Fibroblast of lung (primary cell): ENCODE measurements around the gene DNAJC9. TPM values are rescaled to one million over a fixed set of nuclear protein-coding genes. Genes with fewer than 3 reads are reported as not detected.

Experiments
- DNase-seq, 2 donors: peaks; one replicate each; pipeline versions ENCODE4 v3.0.0 to v3.0.0-alpha.2; 2010; ENCODE audit warnings: low read depth in 2 of 2
- H2AFZ ChIP-seq: 2 replicates; pipeline ENCODE4 v1.5.1; 2012; ENCODE audit warnings: low read length, control low read depth, inconsistent platforms
- H3K27ac ChIP-seq: 2 replicates; pipeline ENCODE4 v1.5.1; 2011; ENCODE audit warnings: low read length, control low read depth; ENCODE audit not compliant: insufficient read depth
- H3K27me3 ChIP-seq: 2 replicates; pipeline ENCODE4 v1.5.1; 2011; ENCODE audit warnings: mild to moderate bottlenecking, low read length; ENCODE audit not compliant: control insufficient read depth, insufficient read depth
- H3K36me3 ChIP-seq: 2 replicates; pipeline ENCODE4 v1.5.1; 2011; ENCODE audit warnings: low read length; ENCODE audit not compliant: control insufficient read depth, insufficient read depth
- H3K4me1 ChIP-seq: 2 replicates; pipeline ENCODE4 v1.5.1; 2011; ENCODE audit warnings: low read length; ENCODE audit not compliant: control insufficient read depth, insufficient read depth; ENCODE audit errors: extremely low read depth
- H3K4me2 ChIP-seq: 2 replicates; pipeline ENCODE4 v1.5.1; 2011; ENCODE audit warnings: low read length, control low read depth; ENCODE audit not compliant: insufficient read depth; ENCODE audit errors: extremely low read depth
- H3K4me3 ChIP-seq, 4 experiments: fragments of 200-600 bp in 1 of 4; sonication (generic) in 1 of 4; replicated peaks in 1 of 4; 2 replicates each; pipeline ENCODE4 v1.5.1; 2011 to 2016; ENCODE audit warnings: low read length in 4 of 4, low read depth in 3 of 4, mild to moderate bottlenecking in 3 of 4, control low read depth in 2 of 4, inconsistent platforms in 1 of 4, mixed read lengths in 1 of 4; ENCODE audit not compliant: insufficient read depth in 1 of 4; ENCODE audit errors: control extremely low read depth in 1 of 4
- H3K79me2 ChIP-seq: 2 replicates; pipeline ENCODE4 v1.5.1; 2012; ENCODE audit warnings: mild to moderate bottlenecking, low read length, inconsistent platforms; ENCODE audit not compliant: control insufficient read depth, insufficient read depth
- H3K9ac ChIP-seq: 2 replicates; pipeline ENCODE4 v1.5.1; 2011; ENCODE audit warnings: mild to moderate bottlenecking, low read length, control low read depth; ENCODE audit not compliant: insufficient read depth
- H3K9me3 ChIP-seq: 2 replicates; pipeline ENCODE4 v1.5.1; 2012; ENCODE audit warnings: low read depth, low read length; ENCODE audit not compliant: control insufficient read depth, insufficient read depth
- H4K20me1 ChIP-seq: 2 replicates; pipeline ENCODE4 v1.5.1; 2011; ENCODE audit warnings: low read length; ENCODE audit not compliant: control insufficient read depth, insufficient read depth; ENCODE audit errors: extremely low read depth
- CTCF ChIP-seq, 2 donors: IDR thresholded peaks in 1 of 2; conservative IDR thresholded peaks in 1 of 2; 1 replicate in 1 of 2; 2 replicates in 1 of 2; pipeline ENCODE4 v1.5.1; 2011 to 2012; ENCODE audit warnings: low read length in 2 of 2, control low read depth in 1 of 2, inconsistent platforms in 1 of 2, low read depth in 1 of 2, mild to moderate bottlenecking in 1 of 2
- EZH2 ChIP-seq: IDR thresholded peaks from 2 replicates; pipeline ENCODE4 v1.5.1; 2012; ENCODE audit warnings: low read length, control low read depth, mild to moderate bottlenecking; ENCODE audit errors: missing control alignments
- polyA plus RNA-seq, 2 donors: library from polyadenylated mRNA; depleted of rRNA in 1 of 2; stranded (reverse) in 1 of 2; unstranded in 1 of 2; fragments of >200 nt; gene quantifications; 2 replicates each; pipeline ENCODE4 v1.2.1, GENCODE V29; 2011 to 2012; ENCODE audit warnings: missing spikeins in 1 of 2
- total RNA-seq: library from RNA; depleted of rRNA; stranded (reverse); fragments of >200 nt; gene quantifications from 2 replicates; pipeline ENCODE4 v1.2.1, GENCODE V29; 2014

Gene DNAJC9
- total and polyA plus RNA-seq, 2 donors (not counting 1 experiment from before 2014, with no cell fraction given) = 14.5 to 16.3 TPM

- TF ChIP-seq CTCF (conservative IDR thresholded peaks at IDR 0.05 in 1 of 2, IDR thresholded peaks at IDR 0.05 in 1 of 2; ENCODE audit: low read depth in 1 of 2, low read length in 2 of 2) (no peak), EZH2 (no peak)
- H3K79me2 ChIP-seq = no peaks in the 10 kb centered on the region
- no peak overlapping the region for H3K4me3 ChIP-seq
- no peak overlapping the region for H3K27ac ChIP-seq
- H4K20me1 ChIP-seq = no peaks in the 10 kb centered on the region
- no peaks in the 10 kb centered on the region for H3K9me3 ChIP-seq
- H3K9ac ChIP-seq = no peak overlapping the region
- H2AFZ ChIP-seq = no peak overlapping the region
- H3K36me3 ChIP-seq = no peaks in the 10 kb centered on the region
- H3K4me1 ChIP-seq = no peaks in the 10 kb centered on the region
- H3K4me2 ChIP-seq = no peak overlapping the region
- no peaks in the 10 kb centered on the region for H3K27me3 ChIP-seq
- DNase-seq = no peak
Observed at GRCh38 chr10:73287441-73287840, 40.4 kb upstream of the DNAJC9 start.

- H3K79me2 ChIP-seq = no peaks in the 10 kb centered on the region
- no peak for TF ChIP-seq EZH2
- no peak for TF ChIP-seq CTCF (conservative IDR thresholded peaks at IDR 0.05 in 1 of 2, IDR thresholded peaks at IDR 0.05 in 1 of 2; ENCODE audit: low read depth in 1 of 2, low read length in 2 of 2)
- H3K4me3 ChIP-seq = no peak overlapping the region
- H3K4me1 ChIP-seq = no peaks in the 10 kb centered on the region
- H3K27ac ChIP-seq = no peak overlapping the region
- no peaks in the 10 kb centered on the region for H3K27me3 ChIP-seq
- H2AFZ ChIP-seq = no peak overlapping the region
- H3K9ac ChIP-seq = no peak overlapping the region
- H3K4me2 ChIP-seq = no peak overlapping the region
- H3K9me3 ChIP-seq = no peaks in the 10 kb centered on the region
- DNase-seq = no peak
- H3K36me3 ChIP-seq = no peaks in the 10 kb centered on the region
- H4K20me1 ChIP-seq = no peaks in the 10 kb centered on the region
Observed at GRCh38 chr10:73281097-73281496, 34.0 kb upstream of the DNAJC9 start.

DNA sequence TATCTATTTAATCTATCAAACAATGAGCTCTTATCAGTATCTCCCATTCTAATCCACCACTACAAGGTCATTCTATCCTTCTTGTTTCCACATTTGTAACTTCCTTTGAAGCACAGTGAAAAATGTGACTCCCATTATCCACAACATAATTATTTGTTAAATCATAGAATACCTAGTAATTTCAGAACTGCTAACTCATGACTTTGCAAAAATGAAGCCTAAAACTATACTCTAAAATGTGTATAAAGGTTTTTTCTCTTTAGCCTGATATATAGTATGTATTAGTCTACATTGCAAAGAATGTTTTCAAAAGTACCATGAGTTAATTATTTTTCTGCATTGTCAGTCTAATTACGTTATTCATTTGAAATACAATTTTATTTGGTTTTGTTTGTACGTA is 17.4 kb upstream of the DNAJC9 start:
- no peak for DNase-seq
- no peak for TF ChIP-seq CTCF (conservative IDR thresholded peaks at IDR 0.05 in 1 of 2, IDR thresholded peaks at IDR 0.05 in 1 of 2; ENCODE audit: low read depth in 1 of 2, low read length in 2 of 2)
- TF ChIP-seq EZH2 = no peak
- H3K4me1 ChIP-seq = no peaks in the 10 kb centered on the region
- H2AFZ ChIP-seq = no peak overlapping the region
- H3K9me3 ChIP-seq = no peaks in the 10 kb centered on the region
- H3K36me3 ChIP-seq = no peaks in the 10 kb centered on the region
- no peak overlapping the region for H3K4me3 ChIP-seq
- no peak overlapping the region for H3K4me2 ChIP-seq
- no peaks in the 10 kb centered on the region for H3K27me3 ChIP-seq
- no peaks in the 10 kb centered on the region for H4K20me1 ChIP-seq
- no peaks in the 10 kb centered on the region for H3K79me2 ChIP-seq
- H3K9ac ChIP-seq = no peak overlapping the region
- H3K27ac ChIP-seq = no peak overlapping the region
